ENCODE measurements around the gene UBAP1L. TPM values are rescaled to one million over a fixed set of nuclear protein-coding genes. Genes with fewer than 3 reads are reported as not detected.

The UBAP1L gene
- total RNA-seq, 1 experiment from 2014 or later: 2.5 TPM

- Histone ChIP-seq H3K27ac (no peak overlapping the region), H3K79me2 (ENCODE audit: low read depth) (no peaks in the 10 kb centered on the region), H3K4me1 (replicated peaks; ENCODE audit: insufficient read depth) (no peaks in the 10 kb centered on the region), H2AFZ (no peak overlapping the region), H4K20me1 (ENCODE audit: insufficient read depth) (no peaks in the 10 kb centered on the region), H3K4me2 (no peak overlapping the region), H3K9me3 (ENCODE audit: insufficient read depth, low read depth) (no peaks in the 10 kb centered on the region), H3K27me3 (ENCODE audit: insufficient read depth, low read depth) (no peaks in the 10 kb centered on the region), H3F3A (ENCODE audit: insufficient read depth, low read depth) (no peaks in the 10 kb centered on the region), H3K4me3 (no peak overlapping the region), H3K36me3 (ENCODE audit: low read depth) (no peaks in the 10 kb centered on the region), H3K9me2 (ENCODE audit: insufficient read depth) (no peaks in the 10 kb centered on the region)
- POLR2A ChIA-PET (ENCODE audit: unreplicated experiment): no interaction called here
- intact Hi-C loops (cut with micrococcal nuclease; ENCODE audit: unreplicated experiment): no loop called here
- DNase-seq: no peak
- BruUV-seq (replicated peaks): no TSS peak
- CTCF ChIA-PET: no interaction called here
- no peak for TF ChIP-seq CTCF (conservative IDR thresholded peaks at IDR 0.05)
- no peak for TF ChIP-seq EZH2 (IDR thresholded peaks at IDR 0.05; ENCODE audit: low read depth)
Observed at GRCh38 chr15:65106011-65106590, 8.9 kb downstream of the UBAP1L start.

GRCh38 chr15:65105038-65105437 lies 10.0 kb downstream of the UBAP1L start:
- H3F3A ChIP-seq (ENCODE audit: insufficient read depth, low read depth): no peaks in the 10 kb centered on the region
- H4K20me1 ChIP-seq (ENCODE audit: insufficient read depth): no peaks in the 10 kb centered on the region
- no peak for DNase-seq
- H3K27ac ChIP-seq: no peak overlapping the region
- BruUV-seq (replicated peaks): no TSS peak
- no peaks in the 10 kb centered on the region for H3K9me2 ChIP-seq (ENCODE audit: insufficient read depth)
- no peaks in the 10 kb centered on the region for H3K79me2 ChIP-seq (ENCODE audit: low read depth)
- no peak overlapping the region for H3K4me2 ChIP-seq
- POLR2A ChIA-PET (ENCODE audit: unreplicated experiment): no interaction called here
- no peak overlapping the region for H2AFZ ChIP-seq
- H3K4me3 ChIP-seq: no peak overlapping the region
- H3K36me3 ChIP-seq (ENCODE audit: low read depth): no peaks in the 10 kb centered on the region
- intact Hi-C loops (cut with micrococcal nuclease; ENCODE audit: unreplicated experiment): no loop called here
- no peaks in the 10 kb centered on the region for H3K4me1 ChIP-seq (replicated peaks; ENCODE audit: insufficient read depth)
- no peaks in the 10 kb centered on the region for H3K9me3 ChIP-seq (ENCODE audit: insufficient read depth, low read depth)
- CTCF ChIA-PET: no interaction called here
- H3K27me3 ChIP-seq (ENCODE audit: insufficient read depth, low read depth): no peaks in the 10 kb centered on the region
- TF ChIP-seq CTCF (conservative IDR thresholded peaks at IDR 0.05): no peak
- no peak for TF ChIP-seq EZH2 (IDR thresholded peaks at IDR 0.05; ENCODE audit: low read depth)

DNA sequence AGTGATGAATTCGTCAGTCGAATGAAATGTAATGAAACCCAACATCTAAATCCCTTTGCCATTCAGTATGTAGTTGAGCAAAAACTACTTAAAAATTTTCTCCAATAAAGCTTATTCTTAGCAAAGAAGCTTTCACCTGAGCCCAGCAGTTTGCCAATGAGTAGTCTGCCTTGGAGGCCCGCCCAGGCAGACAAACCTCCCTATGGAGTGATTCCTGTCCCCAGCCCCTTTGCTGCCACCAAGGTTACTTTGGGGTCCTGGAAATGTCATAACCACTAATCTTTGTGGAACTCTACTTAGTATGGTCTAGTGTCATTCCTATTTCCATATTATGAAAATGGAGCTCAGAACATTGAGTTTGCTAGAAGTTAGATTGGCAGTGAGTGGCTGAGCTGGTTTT lies 12.1 kb downstream of the UBAP1L start:
- ChIA-PET CTCF (interaction anchor here (0.6 to 0.7 kb wide), 3 partner anchors 51 to 368 kb away, joined by 3 to 4 read pairs (median 3); no protein-coding TSS in a partner anchor), POLR2A (ENCODE audit: unreplicated experiment) (interaction anchor here (0.6 to 1.0 kb wide), 3 partner anchors 15 to 202 kb away, joined by 7 to 11 read pairs (median 7); partner anchors contain the start of genes CLPX and RNU5B-1)

More for the DNA sequence above, 12.1 kb downstream of the UBAP1L start:
- H3K27ac ChIP-seq: no peak overlapping the region
- no peaks in the 10 kb centered on the region for H3K9me3 ChIP-seq (ENCODE audit: insufficient read depth, low read depth)
- H4K20me1 ChIP-seq (ENCODE audit: insufficient read depth): no peaks in the 10 kb centered on the region
- H3K9me2 ChIP-seq (ENCODE audit: insufficient read depth): no peaks in the 10 kb centered on the region
- no peaks in the 10 kb centered on the region for H3K79me2 ChIP-seq (ENCODE audit: low read depth)
- intact Hi-C loops (cut with micrococcal nuclease; ENCODE audit: unreplicated experiment): loop anchor here (5.0 kb wide), 1 partner anchor 371 kb away; no protein-coding TSS in a partner anchor
- DNase-seq: no peak
- no peaks in the 10 kb centered on the region for H3K27me3 ChIP-seq (ENCODE audit: insufficient read depth, low read depth)
- TF ChIP-seq EZH2 (IDR thresholded peaks at IDR 0.05; ENCODE audit: low read depth) (no peak), CTCF (conservative IDR thresholded peaks at IDR 0.05) (no peak)
- no peak overlapping the region for H3K4me2 ChIP-seq
- no peaks in the 10 kb centered on the region for H3F3A ChIP-seq (ENCODE audit: insufficient read depth, low read depth)
- no peaks in the 10 kb centered on the region for H3K4me1 ChIP-seq (replicated peaks; ENCODE audit: insufficient read depth)
- no peak overlapping the region for H3K4me3 ChIP-seq
- no TSS peak for BruUV-seq (replicated peaks)
- H3K36me3 ChIP-seq (ENCODE audit: low read depth): no peaks in the 10 kb centered on the region
- H2AFZ ChIP-seq: no peak overlapping the region
